GM21390 (cell line): ENCODE data around the gene ADAM12.
"Not testable (repeated sequence)": the region's sequence is repeated elsewhere in the genome, so short reads cannot be mapped to it uniquely, and the experiment has no call there.

Source experiments
- ATAC-seq: cut with Tn5 transposase; IDR thresholded peaks from one replicate; pipeline ENCODE4 v1.9.1; 2021; ENCODE audit not compliant: unreplicated experiment

The ADAM12 gene

GRCh38 chr10:126402721-126403695 is 14.7 kb upstream of the ADAM12 start:
- no peak for ATAC-seq

GRCh38 chr10:126400641-126401040 is 12.4 kb upstream of the ADAM12 start:
- ATAC-seq, result no peak

- ATAC-seq, result no peak
Measured at GRCh38 chr10:126398924-126399323, 10.6 kb upstream of the ADAM12 start.

- no peak for ATAC-seq
Measured at GRCh38 chr10:126398383-126398743, 10.1 kb upstream of the ADAM12 start.

GRCh38 chr10:126397640-126398382 is 9.5 kb upstream of the ADAM12 start:
- ATAC-seq, result no peak

GRCh38 chr10:126397156-126397555 is 8.9 kb upstream of the ADAM12 start:
- ATAC-seq, result no peak

GRCh38 chr10:126394948-126395347 is 6.7 kb upstream of the ADAM12 start:
- no peak for ATAC-seq

GRCh38 chr10:126393076-126393475 is 4.8 kb upstream of the ADAM12 start:
- ATAC-seq, result no peak

- ATAC-seq, result no peak
Measured at GRCh38 chr10:126392469-126392868, 4.2 kb upstream of the ADAM12 start.

GRCh38 chr10:126392068-126392467 is 3.8 kb upstream of the ADAM12 start:
- ATAC-seq, result no peak

GRCh38 chr10:126391192-126391885 is 3.1 kb upstream of the ADAM12 start:
- ATAC-seq, result no peak

- no peak for ATAC-seq
Measured at GRCh38 chr10:126390324-126390723, 2.0 kb upstream of the ADAM12 start.

GRCh38 chr10:126387041-126387921 is 996 bp downstream of the ADAM12 start:
- no peak for ATAC-seq

GRCh38 chr10:126384269-126384873 is 3.9 kb downstream of the ADAM12 start:
- no peak for ATAC-seq

- ATAC-seq, result no peak
Measured at GRCh38 chr10:126380352-126381076, 7.8 kb downstream of the ADAM12 start.

- ATAC-seq, result not testable (repeated sequence)
Measured at GRCh38 chr10:126379166-126379565, 9.1 kb downstream of the ADAM12 start.

- ATAC-seq, result no peak
Measured at GRCh38 chr10:126376956-126377355, 11.3 kb downstream of the ADAM12 start.

- no peak for ATAC-seq
Measured at GRCh38 chr10:126375926-126376554, 12.2 kb downstream of the ADAM12 start.

- ATAC-seq, result no peak
Measured at GRCh38 chr10:126375299-126375698, 13.0 kb downstream of the ADAM12 start.
